CD4-positive, alpha-beta memory T cell (primary cell): ENCODE data around the gene POLN. TPM values are rescaled to one million over a fixed set of nuclear protein-coding genes. Genes with fewer than 3 reads are reported as not detected.
A peak's percentile ranks its signal among the peaks of the same experiment; 100 is the strongest.
"Not testable (repeated sequence)": the region's sequence is repeated elsewhere in the genome, so short reads cannot be mapped to it uniquely, and the experiment has no call there.

Experiments
- CTCF ChIA-PET: fragments of 350-600 bp; sonication (Branson Sonifier 250); formaldehyde crosslinking; loops from one replicate; lab custom pipeline; 2021; ENCODE audit warnings: inconsistent platforms; ENCODE audit not compliant: partially characterized antibody; lab: Charles Lee
- POLR2A ChIA-PET: fragments of 350-600 bp; sonication (Branson Sonifier 250); formaldehyde crosslinking; loops from one replicate; lab custom pipeline; 2021; ENCODE audit not compliant: partially characterized antibody; lab: Charles Lee
- DNase-seq, 5 donors: peaks; one replicate each; pipeline versions ENCODE4 v3.0.0 to v3.0.0-alpha.2; 2020 to 2022; ENCODE audit warnings: mixed read lengths in 1 of 5
- H3K27ac ChIP-seq: one replicate; pipeline ENCODE4 v1.7.0; 2013; ENCODE audit warnings: low read depth, low read length
- H3K27me3 ChIP-seq: 2 replicates; pipeline ENCODE4 v1.7.0; 2013; ENCODE audit warnings: mild to moderate bottlenecking, low read length, moderate library complexity; ENCODE audit not compliant: insufficient read depth
- H3K36me3 ChIP-seq: 2 replicates; pipeline ENCODE4 v1.7.0; 2013; ENCODE audit warnings: mild to moderate bottlenecking, low read length, moderate library complexity; ENCODE audit not compliant: insufficient read depth
- H3K4me1 ChIP-seq: 2 replicates; pipeline ENCODE4 v1.7.0; 2013; ENCODE audit warnings: mild to moderate bottlenecking, low read length, moderate library complexity; ENCODE audit not compliant: insufficient read depth
- H3K4me3 ChIP-seq, 2 donors: one replicate each; pipeline ENCODE4 v1.7.0; 2013; ENCODE audit warnings: low read length in 2 of 2, mild to moderate bottlenecking in 1 of 2
- H3K9me3 ChIP-seq, 2 donors: one replicate each; pipeline ENCODE4 v1.7.0; 2013; ENCODE audit warnings: low read length in 2 of 2, control low read depth in 1 of 2; ENCODE audit not compliant: control insufficient read depth in 1 of 2
- H3K27ac Mint-ChIP-seq, 7 donors: one replicate each; pipeline ENCODE4 v1.8.0; 2020 to 2021; ENCODE audit warnings: mixed read lengths in 7 of 7, mild to moderate bottlenecking in 6 of 7, inconsistent platforms in 3 of 7, moderate library complexity in 3 of 7
- H3K27me3 Mint-ChIP-seq, 2 donors: one replicate each; pipeline ENCODE4 v1.8.0; 2020 to 2021; ENCODE audit warnings: mixed read lengths in 2 of 2
- H3K36me3 Mint-ChIP-seq, 2 donors: one replicate each; pipeline ENCODE4 v1.8.0; 2020 to 2021; ENCODE audit warnings: mixed read lengths in 2 of 2, inconsistent platforms in 1 of 2, mild to moderate bottlenecking in 1 of 2
- H3K4me1 Mint-ChIP-seq, 4 donors: one replicate each; pipeline ENCODE4 v1.8.0; 2020 to 2021; ENCODE audit warnings: mixed read lengths in 4 of 4, mild to moderate bottlenecking in 1 of 4
- H3K4me3 Mint-ChIP-seq, 8 donors: one replicate each; pipeline ENCODE4 v1.8.0; 2020 to 2021; ENCODE audit warnings: mixed read lengths in 8 of 8, mild to moderate bottlenecking in 7 of 8, moderate library complexity in 6 of 8, inconsistent platforms in 3 of 8
- H3K9me3 Mint-ChIP-seq, 8 donors: one replicate each; pipeline ENCODE4 v1.8.0; 2020 to 2021; ENCODE audit warnings: mixed read lengths in 8 of 8, mild to moderate bottlenecking in 5 of 8, inconsistent platforms in 3 of 8, moderate library complexity in 1 of 8
- intact Hi-C: fragments of 100-400 bp; cut with micrococcal nuclease; formaldehyde crosslinking; loops from one replicate; pipeline ENCODE4 v1.15.1; 2023
- polyA plus RNA-seq, 2 donors: library from polyadenylated mRNA; unstranded; fragments of 300-500 nt; fragmentation: Illumina TruSeq; gene quantifications; one replicate each; pipeline ENCODE4 v1.2.3, GENCODE V29; 2021
- total RNA-seq, 2 experiments: library from RNA; stranded (reverse); gene quantifications; one replicate each; pipeline ENCODE4 v1.2.3, GENCODE V29; 2021

Gene POLN
- total and polyA plus RNA-seq, 4 experiments from 2014 or later = 0.24 to 4.4 (median 2.8) TPM

DNA sequence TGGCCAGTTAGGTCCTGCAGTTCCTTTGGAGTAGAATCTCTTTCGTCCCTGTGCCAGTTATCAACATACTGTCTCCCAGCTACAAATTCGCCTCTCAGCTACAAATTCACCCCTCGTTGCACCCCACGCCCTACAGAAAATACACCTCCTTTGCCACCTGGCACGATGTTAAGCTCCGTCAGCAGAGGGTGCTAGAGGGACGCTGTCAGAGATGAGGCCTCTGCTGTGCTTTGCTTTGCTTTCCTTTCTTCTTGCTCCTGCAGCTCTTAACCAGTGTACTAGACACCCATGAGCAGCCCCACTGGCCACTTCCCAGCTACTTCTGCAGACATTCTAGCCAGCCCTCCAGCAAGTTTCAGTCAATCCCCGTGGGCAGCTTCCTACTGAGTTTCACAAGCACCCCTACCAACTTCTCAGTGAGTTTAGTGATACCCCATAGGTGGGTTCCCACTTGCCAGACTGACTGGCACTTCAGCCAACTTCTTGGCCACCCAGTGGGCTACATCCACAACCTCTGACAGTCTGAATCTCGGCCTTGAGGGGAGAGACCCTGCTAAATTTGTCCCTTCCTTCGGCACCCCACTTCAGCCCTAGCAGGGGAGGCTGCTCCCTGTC lies 21.8 kb downstream of the POLN start:
- Mint-ChIP-seq H3K4me3 (no peak overlapping the region), H3K27ac (peak overlapping the region in 5 of 7 donors; percentile 2 to 81 (median 43)), H3K9me3 (no peaks in the 10 kb centered on the region), H3K36me3 (peaks cover 3 to 8% of the 10 kb centered on the region in 2 donors), H3K4me1 (peaks cover 4 to 7% (median 6%) of the 10 kb centered on the region in 4 donors), H3K27me3 (no peaks in the 10 kb centered on the region)
- POLR2A ChIA-PET = interaction anchor here (0.8 to 1.5 kb wide), 10 partner anchors 17 to 249 kb away, joined by 3 to 7 read pairs (median 4); partner anchors contain the start of genes CFAP99, HAUS3, POLN and RNF4
- Histone ChIP-seq H3K4me1 (no peaks in the 10 kb centered on the region), H3K4me3 (no peak overlapping the region), H3K27me3 (no peaks in the 10 kb centered on the region), H3K36me3 (peaks cover 11% of the 10 kb centered on the region), H3K9me3 (no peaks in the 10 kb centered on the region), H3K27ac (no peak overlapping the region)
- CTCF ChIA-PET = interaction anchor here (0.6 to 6.2 kb wide), 45 partner anchors 9 to 466 kb away, joined by 3 to 84 read pairs (median 4); partner anchors contain the start of genes CFAP99, HAUS3, POLN and RNF4
- intact Hi-C loops = loop anchor here (1.0 to 10.0 kb wide), 5 partner anchors 65 to 242 kb away; no protein-coding TSS in a partner anchor
- DNase-seq = peak; percentile 75 to 81 (median 76)

DNA sequence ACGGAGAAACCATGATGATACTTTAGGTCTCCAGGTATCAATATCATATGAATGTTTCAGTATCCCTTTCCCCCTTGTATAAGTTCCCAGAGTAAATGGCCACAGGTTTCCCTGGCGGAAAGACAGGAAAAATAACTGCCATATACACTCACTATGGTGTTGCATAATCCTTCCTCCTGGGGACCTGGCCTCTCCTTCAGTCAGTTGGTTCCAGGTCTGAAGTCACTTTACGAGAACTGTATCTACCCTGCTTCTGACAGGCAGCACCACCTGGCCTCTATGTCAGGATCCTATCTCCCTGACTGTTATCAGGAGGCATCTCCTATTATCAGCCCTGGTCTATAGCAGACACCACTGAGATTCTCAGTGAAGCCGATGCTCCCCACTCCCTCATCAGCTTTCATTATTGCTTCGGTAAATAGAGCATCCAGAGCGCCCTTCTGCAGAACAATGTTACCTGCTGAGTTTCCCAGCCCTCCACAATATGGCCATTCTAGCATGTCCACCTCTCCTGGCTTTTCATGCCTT lies 22.6 kb downstream of the POLN start:
- ChIA-PET POLR2A (interaction anchor here (1.0 to 1.5 kb wide), 8 partner anchors 21 to 250 kb away, joined by 3 to 7 read pairs (median 4); partner anchors contain the start of genes CFAP99, HAUS3, POLN and RNF4), CTCF (interaction anchor here (0.7 to 6.2 kb wide), 33 partner anchors 9 to 467 kb away, joined by 3 to 84 read pairs (median 4); partner anchors contain the start of genes CFAP99, HAUS3, POLN and RNF4)
- H3K9me3 Mint-ChIP-seq = no peaks in the 10 kb centered on the region
- H3K4me3 Mint-ChIP-seq = no peak overlapping the region
- no peak for DNase-seq
- no peak overlapping the region for H3K27ac Mint-ChIP-seq
- Histone ChIP-seq H3K27me3 (no peaks in the 10 kb centered on the region), H3K27ac (no peak overlapping the region), H3K4me3 (no peak overlapping the region), H3K4me1 (no peaks in the 10 kb centered on the region), H3K36me3 (peaks cover 11% of the 10 kb centered on the region), H3K9me3 (no peaks in the 10 kb centered on the region)
- peaks cover 3 to 8% of the 10 kb centered on the region in 2 donors for H3K36me3 Mint-ChIP-seq
- peaks cover 4 to 7% (median 6%) of the 10 kb centered on the region in 4 donors for H3K4me1 Mint-ChIP-seq
- intact Hi-C loops = no loop called here
- H3K27me3 Mint-ChIP-seq = no peaks in the 10 kb centered on the region

DNA sequence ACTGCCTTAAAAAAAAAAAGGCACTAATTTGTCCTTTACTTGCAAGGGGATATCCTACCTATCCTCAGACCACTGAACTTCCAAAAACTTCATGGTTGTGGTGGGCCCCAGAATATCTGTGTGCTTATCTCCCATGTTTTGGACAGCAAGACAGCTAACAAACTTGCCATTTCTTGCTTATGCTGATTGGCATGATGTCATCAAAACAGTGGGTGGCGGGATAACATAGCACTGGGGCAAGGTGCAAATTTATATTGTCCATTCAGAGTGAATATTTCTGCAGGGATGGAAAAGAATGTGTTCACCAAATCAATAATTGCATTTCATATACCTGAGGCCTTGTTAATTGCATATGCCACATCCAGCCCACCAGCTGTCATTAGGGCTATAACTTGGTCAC lies 23.5 kb downstream of the POLN start:
- Mint-ChIP-seq H3K36me3 (peaks cover 3 to 6% of the 10 kb centered on the region in 2 donors), H3K27me3 (no peaks in the 10 kb centered on the region), H3K4me3 (no peak overlapping the region), H3K27ac (no peak overlapping the region), H3K9me3 (no peaks in the 10 kb centered on the region), H3K4me1 (peaks cover 4 to 7% (median 6%) of the 10 kb centered on the region in 4 donors)
- POLR2A ChIA-PET = interaction anchor here (0.7 kb wide), 1 partner anchor 264 kb away, joined by 4 read pairs; no protein-coding TSS in a partner anchor
- no peak overlapping the region for H3K4me3 ChIP-seq
- H3K4me1 ChIP-seq = no peaks in the 10 kb centered on the region
- CTCF ChIA-PET = interaction anchor here (0.9 to 6.2 kb wide), 5 partner anchors 10 to 246 kb away, joined by 3 to 84 read pairs (median 11); no protein-coding TSS in a partner anchor
- no peaks in the 10 kb centered on the region for H3K9me3 ChIP-seq
- no peaks in the 10 kb centered on the region for H3K27me3 ChIP-seq
- peaks cover 9% of the 10 kb centered on the region for H3K36me3 ChIP-seq
- H3K27ac ChIP-seq = no peak overlapping the region
- intact Hi-C loops = no loop called here
- no peak for DNase-seq

DNA sequence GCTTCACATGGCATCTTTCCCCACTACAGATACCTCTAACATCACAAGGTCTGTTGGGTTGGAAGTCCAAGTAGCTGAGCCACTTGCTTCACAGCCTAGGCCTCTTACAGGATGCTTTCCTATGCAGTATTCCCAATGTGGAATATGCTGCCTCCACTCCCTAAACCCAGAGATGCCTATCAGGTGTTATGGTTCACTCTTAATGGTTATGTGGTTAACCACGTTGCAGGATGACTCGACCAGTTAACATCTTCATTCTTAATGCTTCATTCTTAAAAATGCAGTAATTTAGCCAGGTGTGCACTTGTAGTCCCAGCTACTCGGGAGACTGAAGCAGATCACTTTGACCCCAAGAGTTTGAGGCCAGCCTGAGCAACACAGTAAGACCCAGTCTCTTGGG lies 24.2 kb downstream of the POLN start:
- H3K4me3 ChIP-seq = no peak overlapping the region
- H3K36me3 ChIP-seq = peaks cover 2% of the 10 kb centered on the region
- peaks cover 4 to 7% (median 6%) of the 10 kb centered on the region in 4 donors for H3K4me1 Mint-ChIP-seq
- H3K27ac ChIP-seq = no peak overlapping the region
- H3K36me3 Mint-ChIP-seq = peaks cover 2% of the 10 kb centered on the region in 2 donors
- no peak overlapping the region for H3K27ac Mint-ChIP-seq
- no peaks in the 10 kb centered on the region for H3K9me3 Mint-ChIP-seq
- no peaks in the 10 kb centered on the region for H3K27me3 Mint-ChIP-seq
- no peaks in the 10 kb centered on the region for H3K27me3 ChIP-seq
- H3K9me3 ChIP-seq = no peaks in the 10 kb centered on the region
- ChIA-PET CTCF (interaction anchor here (2.0 to 6.2 kb wide), 3 partner anchors 137 to 247 kb away, joined by 11 to 84 read pairs (median 49); no protein-coding TSS in a partner anchor), POLR2A (no interaction called here)
- intact Hi-C loops = no loop called here
- DNase-seq = no peak
- no peak overlapping the region for H3K4me3 Mint-ChIP-seq
- H3K4me1 ChIP-seq = no peaks in the 10 kb centered on the region

DNA sequence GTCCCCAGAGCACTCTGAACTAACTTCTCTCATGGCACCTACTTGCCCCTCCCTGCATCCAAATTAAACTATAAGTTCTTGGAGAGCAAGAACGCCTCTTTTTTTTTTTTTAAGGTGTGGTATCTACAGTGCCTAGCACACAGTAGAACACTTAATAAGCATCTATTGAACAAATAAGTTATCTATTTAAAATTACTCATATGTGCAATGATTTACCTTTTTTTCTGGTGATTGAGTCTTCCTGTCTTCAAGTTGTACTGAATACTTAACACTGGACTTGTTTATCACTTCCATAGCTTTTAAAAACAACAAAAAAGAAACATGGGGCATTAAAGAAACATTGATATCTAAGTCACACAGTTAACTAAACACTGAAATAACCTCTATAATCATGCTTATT lies 29.1 kb downstream of the POLN start:
- Histone ChIP-seq H3K4me1 (no peaks in the 10 kb centered on the region), H3K36me3 (no peaks in the 10 kb centered on the region), H3K9me3 (no peaks in the 10 kb centered on the region), H3K27me3 (no peaks in the 10 kb centered on the region), H3K27ac (no peak overlapping the region), H3K4me3 (no peak overlapping the region)
- H3K27me3 Mint-ChIP-seq = no peaks in the 10 kb centered on the region
- H3K36me3 Mint-ChIP-seq = no peaks in the 10 kb centered on the region
- intact Hi-C loops = no loop called here
- no peak overlapping the region for H3K27ac Mint-ChIP-seq
- no peaks in the 10 kb centered on the region for H3K4me1 Mint-ChIP-seq
- no peak overlapping the region for H3K4me3 Mint-ChIP-seq
- H3K9me3 Mint-ChIP-seq = no peaks in the 10 kb centered on the region
- ChIA-PET POLR2A (no interaction called here), CTCF (no interaction called here)
- DNase-seq = no peak

DNA sequence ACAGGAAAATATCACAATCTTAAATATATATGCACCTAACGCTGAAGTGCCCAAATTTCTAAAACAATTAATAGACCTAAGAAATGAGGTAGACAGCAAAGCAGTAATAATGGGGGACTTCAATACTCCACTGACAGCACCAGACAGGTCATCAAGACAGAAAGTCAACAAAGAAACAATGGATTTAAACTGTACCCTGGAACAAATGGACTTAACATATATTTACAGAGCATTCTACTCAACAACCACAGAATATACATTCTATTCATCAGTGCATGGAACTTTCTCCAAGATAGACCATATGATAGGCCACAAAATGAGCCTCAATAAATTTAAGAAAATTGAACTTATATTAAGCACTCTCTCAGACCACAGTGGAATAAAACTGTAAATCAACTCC lies 39.1 kb downstream of the POLN start:
- DNase-seq, CTCF ChIA-PET, H3K4me3 ChIP-seq, H3K4me1 ChIP-seq, intact Hi-C loops, H3K36me3 ChIP-seq, H3K4me3 Mint-ChIP-seq, H3K4me1 Mint-ChIP-seq, H3K9me3 Mint-ChIP-seq, H3K27me3 Mint-ChIP-seq, H3K9me3 ChIP-seq, H3K27me3 ChIP-seq, H3K27ac ChIP-seq: not testable (repeated sequence)
- POLR2A ChIA-PET = interaction anchor here (0.6 kb wide), 1 partner anchor 280 kb away, joined by 3 read pairs; no protein-coding TSS in a partner anchor
- peak overlapping the region in 1 of 7 donors; percentile 43 for H3K27ac Mint-ChIP-seq
- H3K36me3 Mint-ChIP-seq = peaks cover 0 to 17% of the 10 kb centered on the region in 2 donors

DNA sequence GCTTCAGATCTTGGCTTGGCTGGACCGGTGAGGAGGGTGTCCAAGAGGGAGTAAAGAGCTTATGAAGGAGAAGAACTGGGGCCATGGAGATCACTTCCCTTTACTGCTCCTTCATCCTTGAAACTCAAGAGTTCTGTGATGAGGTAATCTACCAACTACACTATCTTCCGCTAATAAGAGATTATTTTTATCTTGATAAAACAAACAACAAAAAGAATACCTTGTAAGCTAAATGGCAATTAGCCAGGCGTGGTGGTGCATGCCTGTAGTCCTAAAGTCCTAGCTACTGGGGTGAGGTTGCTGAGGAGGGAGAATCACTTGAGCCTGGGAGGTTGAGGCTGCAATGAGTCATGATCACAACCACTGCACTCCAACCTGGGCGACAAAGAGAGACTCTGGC lies 47.4 kb downstream of the POLN start:
- H3K27ac Mint-ChIP-seq = peak overlapping the region in 1 of 7 donors; percentile 0
- POLR2A ChIA-PET = no interaction called here
- no peak overlapping the region for H3K27ac ChIP-seq
- no peaks in the 10 kb centered on the region for H3K27me3 Mint-ChIP-seq
- CTCF ChIA-PET = interaction anchor here (0.8 to 1.5 kb wide), 2 partner anchors 10 to 26 kb away, joined by 3 to 4 read pairs; no protein-coding TSS in a partner anchor
- no peaks in the 10 kb centered on the region for H3K27me3 ChIP-seq
- H3K36me3 ChIP-seq = peaks cover 5% of the 10 kb centered on the region
- H3K4me1 Mint-ChIP-seq = no peaks in the 10 kb centered on the region
- H3K4me1 ChIP-seq = no peaks in the 10 kb centered on the region
- no peaks in the 10 kb centered on the region for H3K9me3 ChIP-seq
- intact Hi-C loops = no loop called here
- H3K36me3 Mint-ChIP-seq = peaks cover 9 to 32% of the 10 kb centered on the region in 2 donors
- no peaks in the 10 kb centered on the region for H3K9me3 Mint-ChIP-seq
- no peak overlapping the region for H3K4me3 Mint-ChIP-seq
- H3K4me3 ChIP-seq = no peak overlapping the region
- DNase-seq = no peak
